ENCODE results near the gene SNX25.

Gene SNX25

DNA sequence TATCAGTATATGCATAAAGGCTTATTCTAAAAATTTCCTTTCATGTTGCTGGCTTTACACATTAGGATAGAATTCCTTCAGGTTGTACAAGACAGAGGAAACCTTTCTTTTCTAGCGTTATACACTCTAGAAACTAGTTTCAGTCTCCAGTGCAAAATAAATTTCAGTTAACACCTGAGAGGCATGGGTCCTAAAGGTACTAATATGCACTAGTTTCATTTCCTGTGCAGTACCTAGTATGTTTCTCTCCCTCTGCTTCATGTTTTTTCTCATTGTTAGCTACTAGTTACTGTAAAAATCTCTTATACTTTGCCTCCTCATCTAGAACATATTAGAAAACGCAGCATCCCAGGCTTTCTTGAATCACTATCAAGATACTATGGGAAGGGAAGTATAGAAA, 54.0 kb downstream of the SNX25 start:
- no peak overlapping the region for H3K9ac ChIP-seq (ENCODE audit: low read length)
- H3K4me1 ChIP-seq (ENCODE audit: control insufficient read depth, insufficient read depth, low read length): peaks cover 12% of the 10 kb centered on the region; the same call in 1 of the 2 replicates
- H3K9me3 ChIP-seq (ENCODE audit: control insufficient read depth, insufficient read depth, low read depth, low read length): no peaks in the 10 kb centered on the region
- H3K27ac ChIP-seq (ENCODE audit: low read depth, low read length): no peak overlapping the region
- peaks cover 17% of the 10 kb centered on the region for H3K36me3 ChIP-seq (ENCODE audit: control insufficient read depth, insufficient read depth, low read length)
- H3K27me3 ChIP-seq (ENCODE audit: control insufficient read depth, insufficient read depth, low read length): no peaks in the 10 kb centered on the region
- H3K4me3 ChIP-seq (ENCODE audit: low read depth, low read length): no peak overlapping the region

DNA sequence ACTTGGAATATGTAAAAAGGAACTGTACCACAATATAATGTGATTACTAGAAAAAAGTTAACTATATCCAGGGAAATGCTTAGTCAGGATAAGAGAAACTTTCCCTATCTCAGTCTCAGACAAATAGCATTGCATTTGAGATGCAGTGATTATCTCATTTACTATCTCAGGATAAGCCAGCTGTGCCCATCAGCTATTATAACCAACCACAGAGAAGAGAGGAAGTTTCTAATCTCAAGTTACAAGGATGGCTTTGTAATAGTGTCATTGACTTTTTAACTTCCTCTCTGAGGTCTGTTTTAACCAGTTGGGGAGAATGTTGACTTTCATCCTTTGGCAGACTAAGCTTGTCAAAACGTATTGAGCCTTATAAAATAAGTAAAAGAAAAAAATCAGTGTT, 56.5 kb downstream of the SNX25 start:
- Histone ChIP-seq H3K4me3 (ENCODE audit: low read depth, low read length) (no peak overlapping the region), H3K4me1 (ENCODE audit: control insufficient read depth, insufficient read depth, low read length) (0 out of 2 replicates have a peak, but pooled peaks cover 6% of the 10 kb centered on the region), H3K36me3 (ENCODE audit: control insufficient read depth, insufficient read depth, low read length) (peaks cover 25% of the 10 kb centered on the region), H3K9me3 (ENCODE audit: control insufficient read depth, insufficient read depth, low read depth, low read length) (no peaks in the 10 kb centered on the region), H3K27ac (ENCODE audit: low read depth, low read length) (no peak overlapping the region), H3K9ac (ENCODE audit: low read length) (no peak overlapping the region), H3K27me3 (ENCODE audit: control insufficient read depth, insufficient read depth, low read length) (no peaks in the 10 kb centered on the region)

DNA sequence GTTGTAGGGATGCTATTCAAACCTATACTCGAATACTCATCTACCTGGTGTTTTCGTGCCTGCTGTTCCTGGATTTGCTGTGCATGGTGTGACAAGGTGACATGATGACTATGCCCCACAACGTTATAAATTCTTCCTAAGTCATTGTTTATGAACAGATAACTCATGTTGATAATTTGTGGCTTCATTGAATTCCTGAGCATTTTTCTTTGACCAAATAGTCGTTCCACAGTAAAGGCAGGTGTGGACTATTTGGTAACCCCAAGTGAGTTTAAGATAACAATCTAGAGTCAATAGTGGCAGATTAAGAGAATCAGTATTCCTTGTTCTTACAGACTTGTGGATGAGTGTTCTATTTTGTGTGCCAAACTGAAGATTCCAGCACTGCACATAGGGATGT, 59.9 kb downstream of the SNX25 start:
- H3K4me1 ChIP-seq (ENCODE audit: control insufficient read depth, insufficient read depth, low read length): peaks cover 9% of the 10 kb centered on the region; the same call in 1 of the 2 replicates
- H3K27me3 ChIP-seq (ENCODE audit: control insufficient read depth, insufficient read depth, low read length): no peaks in the 10 kb centered on the region
- H3K27ac ChIP-seq (ENCODE audit: low read depth, low read length): no peak overlapping the region
- H3K36me3 ChIP-seq (ENCODE audit: control insufficient read depth, insufficient read depth, low read length): peaks cover 25% of the 10 kb centered on the region
- H3K4me3 ChIP-seq (ENCODE audit: low read depth, low read length): no peak overlapping the region
- H3K9me3 ChIP-seq (ENCODE audit: control insufficient read depth, insufficient read depth, low read depth, low read length): no peaks in the 10 kb centered on the region
- no peak overlapping the region for H3K9ac ChIP-seq (ENCODE audit: low read length)

- Histone ChIP-seq H3K27ac (ENCODE audit: low read depth, low read length) (no peak overlapping the region), H3K4me1 (ENCODE audit: control insufficient read depth, insufficient read depth, low read length) (peaks cover 9% of the 10 kb centered on the region; the same call in 1 of the 2 replicates), H3K36me3 (ENCODE audit: control insufficient read depth, insufficient read depth, low read length) (peaks cover 22% of the 10 kb centered on the region), H3K27me3 (ENCODE audit: control insufficient read depth, insufficient read depth, low read length) (no peaks in the 10 kb centered on the region), H3K4me3 (ENCODE audit: low read depth, low read length) (no peak overlapping the region), H3K9me3 (ENCODE audit: control insufficient read depth, insufficient read depth, low read depth, low read length) (no peaks in the 10 kb centered on the region), H3K9ac (ENCODE audit: low read length) (no peak overlapping the region)
Observed at GRCh38 chr4:185270037-185270436, 60.6 kb downstream of the SNX25 start.

- H3K27me3 ChIP-seq (ENCODE audit: control insufficient read depth, insufficient read depth, low read length): no peaks in the 10 kb centered on the region
- no peak overlapping the region for H3K4me3 ChIP-seq (ENCODE audit: low read depth, low read length)
- H3K4me1 ChIP-seq (ENCODE audit: control insufficient read depth, insufficient read depth, low read length): peaks cover 5% of the 10 kb centered on the region; the same call in 1 of the 2 replicates
- H3K9ac ChIP-seq (ENCODE audit: low read length): no peak overlapping the region
- no peak overlapping the region for H3K27ac ChIP-seq (ENCODE audit: low read depth, low read length)
- peaks cover 22% of the 10 kb centered on the region for H3K36me3 ChIP-seq (ENCODE audit: control insufficient read depth, insufficient read depth, low read length)
- no peaks in the 10 kb centered on the region for H3K9me3 ChIP-seq (ENCODE audit: control insufficient read depth, insufficient read depth, low read depth, low read length)
Observed at GRCh38 chr4:185270885-185271284, 61.5 kb downstream of the SNX25 start.

GRCh38 chr4:185272245-185272644, 62.8 kb downstream of the SNX25 start:
- H3K9me3 ChIP-seq (ENCODE audit: control insufficient read depth, insufficient read depth, low read depth, low read length): no peaks in the 10 kb centered on the region
- peaks cover 18% of the 10 kb centered on the region for H3K36me3 ChIP-seq (ENCODE audit: control insufficient read depth, insufficient read depth, low read length)
- peaks cover 3% of the 10 kb centered on the region; the same call in 1 of the 2 replicates for H3K4me1 ChIP-seq (ENCODE audit: control insufficient read depth, insufficient read depth, low read length)
- H3K9ac ChIP-seq (ENCODE audit: low read length): no peak overlapping the region
- H3K4me3 ChIP-seq (ENCODE audit: low read depth, low read length): no peak overlapping the region
- H3K27ac ChIP-seq (ENCODE audit: low read depth, low read length): no peak overlapping the region
- H3K27me3 ChIP-seq (ENCODE audit: control insufficient read depth, insufficient read depth, low read length): no peaks in the 10 kb centered on the region

DNA sequence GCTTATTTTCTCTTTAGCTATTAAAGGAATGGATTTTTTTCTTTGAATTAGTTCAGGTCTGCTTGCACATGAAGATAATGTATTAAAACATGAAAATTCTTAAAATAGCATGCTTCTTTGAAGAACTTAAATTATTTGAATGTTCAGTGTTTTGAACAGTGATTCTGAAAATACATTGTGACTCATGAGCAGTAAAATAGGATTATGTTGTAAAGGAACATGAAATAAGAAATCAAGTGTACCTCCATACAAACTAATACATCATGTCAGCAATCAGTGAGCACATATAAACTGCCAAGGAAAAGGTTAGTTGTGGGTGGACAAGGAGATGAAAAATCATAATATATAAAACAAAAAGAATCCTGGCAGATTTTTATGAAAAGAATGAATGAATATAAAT, 66.1 kb downstream of the SNX25 start:
- no peak overlapping the region for H3K4me3 ChIP-seq (ENCODE audit: low read depth, low read length)
- H3K9me3 ChIP-seq (ENCODE audit: control insufficient read depth, insufficient read depth, low read depth, low read length): no peaks in the 10 kb centered on the region
- peaks cover 3% of the 10 kb centered on the region; the same call in 1 of the 2 replicates for H3K4me1 ChIP-seq (ENCODE audit: control insufficient read depth, insufficient read depth, low read length)
- H3K9ac ChIP-seq (ENCODE audit: low read length): no peak overlapping the region
- H3K27ac ChIP-seq (ENCODE audit: low read depth, low read length): no peak overlapping the region
- no peaks in the 10 kb centered on the region for H3K27me3 ChIP-seq (ENCODE audit: control insufficient read depth, insufficient read depth, low read length)
- peaks cover 4% of the 10 kb centered on the region; the same call in 1 of the 2 replicates for H3K36me3 ChIP-seq (ENCODE audit: control insufficient read depth, insufficient read depth, low read length)

GRCh38 chr4:185276036-185276435, 66.6 kb downstream of the SNX25 start:
- Histone ChIP-seq H3K4me3 (ENCODE audit: low read depth, low read length) (no peak overlapping the region), H3K27me3 (ENCODE audit: control insufficient read depth, insufficient read depth, low read length) (no peaks in the 10 kb centered on the region), H3K9ac (ENCODE audit: low read length) (no peak overlapping the region), H3K36me3 (ENCODE audit: control insufficient read depth, insufficient read depth, low read length) (peaks cover 4% of the 10 kb centered on the region; the same call in 1 of the 2 replicates), H3K4me1 (ENCODE audit: control insufficient read depth, insufficient read depth, low read length) (peaks cover 3% of the 10 kb centered on the region; the same call in 1 of the 2 replicates), H3K9me3 (ENCODE audit: control insufficient read depth, insufficient read depth, low read depth, low read length) (no peaks in the 10 kb centered on the region), H3K27ac (ENCODE audit: low read depth, low read length) (no peak overlapping the region)

DNA sequence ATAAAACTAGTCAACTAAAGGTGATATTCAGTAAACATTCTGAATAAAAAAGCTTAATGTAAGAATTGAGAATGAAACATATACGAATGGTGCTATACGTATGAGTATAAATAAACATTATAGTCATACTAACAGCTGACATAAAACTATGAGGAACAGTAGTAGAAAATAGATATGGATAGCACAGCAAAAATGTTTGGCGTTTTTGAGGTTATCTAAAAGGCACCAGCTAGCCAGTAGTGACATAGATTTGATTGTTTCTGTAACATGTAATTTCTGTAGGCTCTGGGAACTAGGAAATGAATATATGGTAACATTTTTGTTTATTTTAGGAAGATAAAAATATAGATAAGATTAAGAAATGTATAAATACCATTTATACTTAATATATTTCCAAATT, 69.3 kb downstream of the SNX25 start:
- Histone ChIP-seq H3K9ac (ENCODE audit: low read length) (no peak overlapping the region), H3K9me3 (ENCODE audit: control insufficient read depth, insufficient read depth, low read depth, low read length) (no peaks in the 10 kb centered on the region), H3K4me3 (ENCODE audit: low read depth, low read length) (no peak overlapping the region), H3K36me3 (ENCODE audit: control insufficient read depth, insufficient read depth, low read length) (0 out of 2 replicates have a peak, but pooled peaks cover under 1% of the 10 kb centered on the region), H3K27ac (ENCODE audit: low read depth, low read length) (no peak overlapping the region), H3K27me3 (ENCODE audit: control insufficient read depth, insufficient read depth, low read length) (no peaks in the 10 kb centered on the region), H3K4me1 (ENCODE audit: control insufficient read depth, insufficient read depth, low read length) (peaks cover 7% of the 10 kb centered on the region; the same call in 1 of the 2 replicates)

- Histone ChIP-seq H3K27ac (ENCODE audit: low read depth, low read length) (no peak overlapping the region), H3K9ac (ENCODE audit: low read length) (no peak overlapping the region), H3K36me3 (ENCODE audit: control insufficient read depth, insufficient read depth, low read length) (no peaks in the 10 kb centered on the region), H3K4me1 (ENCODE audit: control insufficient read depth, insufficient read depth, low read length) (peaks cover 7% of the 10 kb centered on the region; the same call in 1 of the 2 replicates), H3K9me3 (ENCODE audit: control insufficient read depth, insufficient read depth, low read depth, low read length) (no peaks in the 10 kb centered on the region), H3K4me3 (ENCODE audit: low read depth, low read length) (no peak overlapping the region), H3K27me3 (ENCODE audit: control insufficient read depth, insufficient read depth, low read length) (no peaks in the 10 kb centered on the region)
Observed at GRCh38 chr4:185280608-185281007, 71.2 kb downstream of the SNX25 start.

DNA sequence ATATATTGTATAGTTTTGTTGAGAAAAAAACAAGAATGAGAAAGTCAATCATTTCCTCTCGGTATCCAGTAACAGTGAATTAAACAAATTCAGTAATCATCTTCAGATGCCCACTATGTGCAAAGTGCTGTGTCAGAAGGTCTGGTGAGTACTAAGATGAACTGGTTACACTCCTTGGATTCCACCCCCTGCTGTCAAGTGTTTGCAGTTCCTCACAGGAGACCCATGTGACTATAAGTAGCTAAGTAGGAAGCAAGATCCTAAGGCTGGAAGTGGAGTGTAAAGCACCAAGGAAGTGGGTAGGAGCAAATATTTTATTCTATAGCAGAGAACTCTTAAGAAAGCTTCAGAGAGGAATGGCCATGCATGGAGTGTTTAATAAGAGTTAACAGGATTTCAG, 73.6 kb downstream of the SNX25 start:
- Histone ChIP-seq H3K27ac (ENCODE audit: low read depth, low read length) (no peak overlapping the region), H3K36me3 (ENCODE audit: control insufficient read depth, insufficient read depth, low read length) (no peaks in the 10 kb centered on the region), H3K9me3 (ENCODE audit: control insufficient read depth, insufficient read depth, low read depth, low read length) (no peaks in the 10 kb centered on the region), H3K27me3 (ENCODE audit: control insufficient read depth, insufficient read depth, low read length) (no peaks in the 10 kb centered on the region), H3K9ac (ENCODE audit: low read length) (no peak overlapping the region), H3K4me3 (ENCODE audit: low read depth, low read length) (no peak overlapping the region), H3K4me1 (ENCODE audit: control insufficient read depth, insufficient read depth, low read length) (peaks cover 7% of the 10 kb centered on the region; the same call in 1 of the 2 replicates)
